ENCODE data around the gene S100A14. TPM values are rescaled to one million over a fixed set of nuclear protein-coding genes. Genes with fewer than 3 reads are reported as not detected.

Gene S100A14
- polyA plus RNA-seq, 2 donors = 2,532 to 3,167 TPM

- Histone ChIP-seq H3K4me1 (ENCODE audit: control insufficient read depth in 2 of 2, insufficient read depth in 2 of 2, low read length in 1 of 2) (peaks cover 4 to 11% of the 10 kb centered on the region in 2 donors), H3K4me3 (ENCODE audit: low read depth in 1 of 2, low read length in 2 of 2) (no peak overlapping the region), H3K27ac (ENCODE audit: low read depth in 2 of 2, low read length in 1 of 2) (peak overlapping the region; percentile 76 to 81), H3K9me3 (ENCODE audit: control insufficient read depth in 2 of 2, insufficient read depth in 1 of 2, low read depth in 1 of 2, low read length in 1 of 2) (no peaks in the 10 kb centered on the region), H3K27me3 (ENCODE audit: control insufficient read depth in 1 of 2, insufficient read depth in 2 of 2, low read length in 2 of 2) (no peaks in the 10 kb centered on the region), H3K36me3 (ENCODE audit: control insufficient read depth in 2 of 2, insufficient read depth in 2 of 2, low read length in 1 of 2) (no peaks in the 10 kb centered on the region)
- WGBS, 2 donors = 5 to 18% methylated on average over 3 of the region's 3 CpGs
Measured at GRCh38 chr1:153572569-153573015, 43.5 kb downstream of the S100A14 start.

- WGBS, 2 donors = 70 to 74% methylated on average over 7 of the region's 7 CpGs
- peak overlapping the region; percentile 76 to 81 for H3K27ac ChIP-seq (ENCODE audit: low read depth in 2 of 2, low read length in 1 of 2)
- peaks cover 5 to 16% of the 10 kb centered on the region in 2 donors for H3K4me1 ChIP-seq (ENCODE audit: control insufficient read depth in 2 of 2, insufficient read depth in 2 of 2, low read length in 1 of 2)
- H3K36me3 ChIP-seq (ENCODE audit: control insufficient read depth in 2 of 2, insufficient read depth in 2 of 2, low read length in 1 of 2) = no peaks in the 10 kb centered on the region
- H3K4me3 ChIP-seq (ENCODE audit: low read depth in 1 of 2, low read length in 2 of 2) = no peak overlapping the region
- H3K27me3 ChIP-seq (ENCODE audit: control insufficient read depth in 1 of 2, insufficient read depth in 2 of 2, low read length in 2 of 2) = no peaks in the 10 kb centered on the region
- H3K9me3 ChIP-seq (ENCODE audit: control insufficient read depth in 2 of 2, insufficient read depth in 1 of 2, low read depth in 1 of 2, low read length in 1 of 2) = no peaks in the 10 kb centered on the region
Measured at GRCh38 chr1:153571706-153572105, 44.4 kb downstream of the S100A14 start.

GRCh38 chr1:153570874-153571273, 45.3 kb downstream of the S100A14 start:
- Histone ChIP-seq H3K9me3 (ENCODE audit: control insufficient read depth in 2 of 2, insufficient read depth in 1 of 2, low read depth in 1 of 2, low read length in 1 of 2) (no peaks in the 10 kb centered on the region), H3K4me3 (ENCODE audit: low read depth in 1 of 2, low read length in 2 of 2) (no peak overlapping the region), H3K27ac (ENCODE audit: low read depth in 2 of 2, low read length in 1 of 2) (no peak overlapping the region), H3K4me1 (ENCODE audit: control insufficient read depth in 2 of 2, insufficient read depth in 2 of 2, low read length in 1 of 2) (peaks cover 5 to 17% of the 10 kb centered on the region in 2 donors), H3K27me3 (ENCODE audit: control insufficient read depth in 1 of 2, insufficient read depth in 2 of 2, low read length in 2 of 2) (no peaks in the 10 kb centered on the region), H3K36me3 (ENCODE audit: control insufficient read depth in 2 of 2, insufficient read depth in 2 of 2, low read length in 1 of 2) (no peaks in the 10 kb centered on the region)
- WGBS, 2 donors = 74 to 91% methylated on average over 5 of the region's 5 CpGs

GRCh38 chr1:153569465-153569864, 46.7 kb downstream of the S100A14 start:
- Histone ChIP-seq H3K27me3 (ENCODE audit: control insufficient read depth in 1 of 2, insufficient read depth in 2 of 2, low read length in 2 of 2) (no peaks in the 10 kb centered on the region), H3K36me3 (ENCODE audit: control insufficient read depth in 2 of 2, insufficient read depth in 2 of 2, low read length in 1 of 2) (no peaks in the 10 kb centered on the region), H3K27ac (ENCODE audit: low read depth in 2 of 2, low read length in 1 of 2) (peak overlapping the region in 1 of 2 donors; percentile 3), H3K4me1 (ENCODE audit: control insufficient read depth in 2 of 2, insufficient read depth in 2 of 2, low read length in 1 of 2) (peaks cover 5 to 23% of the 10 kb centered on the region in 2 donors), H3K4me3 (ENCODE audit: low read depth in 1 of 2, low read length in 2 of 2) (no peak overlapping the region), H3K9me3 (ENCODE audit: control insufficient read depth in 2 of 2, insufficient read depth in 1 of 2, low read depth in 1 of 2, low read length in 1 of 2) (no peaks in the 10 kb centered on the region)
- 81 to 85% methylated on average over 8 of the region's 8 CpGs for WGBS, 2 donors

- peaks cover 0 to 3% of the 10 kb centered on the region in 2 donors for H3K36me3 ChIP-seq (ENCODE audit: control insufficient read depth in 2 of 2, insufficient read depth in 2 of 2, low read length in 1 of 2)
- H3K4me1 ChIP-seq (ENCODE audit: control insufficient read depth in 2 of 2, insufficient read depth in 2 of 2, low read length in 1 of 2) = peaks cover 5 to 23% of the 10 kb centered on the region in 2 donors
- 7 to 11% methylated on average over 25 of the region's 25 CpGs for WGBS, 2 donors
- peak overlapping the region; percentile 98 to 100 for H3K27ac ChIP-seq (ENCODE audit: low read depth in 2 of 2, low read length in 1 of 2)
- H3K4me3 ChIP-seq (ENCODE audit: low read depth in 1 of 2, low read length in 2 of 2) = peak overlapping the region in 1 of 2 donors; percentile 24
- no peaks in the 10 kb centered on the region for H3K27me3 ChIP-seq (ENCODE audit: control insufficient read depth in 1 of 2, insufficient read depth in 2 of 2, low read length in 2 of 2)
- H3K9me3 ChIP-seq (ENCODE audit: control insufficient read depth in 2 of 2, insufficient read depth in 1 of 2, low read depth in 1 of 2, low read length in 1 of 2) = no peaks in the 10 kb centered on the region
Measured at GRCh38 chr1:153568367-153569099, 47.6 kb downstream of the S100A14 start.

- peak overlapping the region; percentile 98 to 100 for H3K27ac ChIP-seq (ENCODE audit: low read depth in 2 of 2, low read length in 1 of 2)
- no peaks in the 10 kb centered on the region for H3K9me3 ChIP-seq (ENCODE audit: control insufficient read depth in 2 of 2, insufficient read depth in 1 of 2, low read depth in 1 of 2, low read length in 1 of 2)
- H3K36me3 ChIP-seq (ENCODE audit: control insufficient read depth in 2 of 2, insufficient read depth in 2 of 2, low read length in 1 of 2) = peaks cover 0 to 5% of the 10 kb centered on the region in 2 donors
- no peaks in the 10 kb centered on the region for H3K27me3 ChIP-seq (ENCODE audit: control insufficient read depth in 1 of 2, insufficient read depth in 2 of 2, low read length in 2 of 2)
- H3K4me3 ChIP-seq (ENCODE audit: low read depth in 1 of 2, low read length in 2 of 2) = peak overlapping the region in 1 of 2 donors; percentile 21
- WGBS, 2 donors = 50 to 64% methylated on average over 22 of the region's 22 CpGs
- H3K4me1 ChIP-seq (ENCODE audit: control insufficient read depth in 2 of 2, insufficient read depth in 2 of 2, low read length in 1 of 2) = peaks cover 5 to 23% of the 10 kb centered on the region in 2 donors
Measured at GRCh38 chr1:153567621-153568366, 48.3 kb downstream of the S100A14 start.

GRCh38 chr1:153566414-153567371, 49.4 kb downstream of the S100A14 start:
- peaks cover 3 to 18% of the 10 kb centered on the region in 2 donors for H3K4me1 ChIP-seq (ENCODE audit: control insufficient read depth in 2 of 2, insufficient read depth in 2 of 2, low read length in 1 of 2)
- peaks cover 0 to 6% of the 10 kb centered on the region in 2 donors for H3K36me3 ChIP-seq (ENCODE audit: control insufficient read depth in 2 of 2, insufficient read depth in 2 of 2, low read length in 1 of 2)
- 25 to 36% methylated on average over 16 of the region's 16 CpGs for WGBS, 2 donors
- peak overlapping the region in 1 of 2 donors; percentile 36 for H3K4me3 ChIP-seq (ENCODE audit: low read depth in 1 of 2, low read length in 2 of 2)
- no peaks in the 10 kb centered on the region for H3K27me3 ChIP-seq (ENCODE audit: control insufficient read depth in 1 of 2, insufficient read depth in 2 of 2, low read length in 2 of 2)
- peak overlapping the region; percentile 98 to 100 for H3K27ac ChIP-seq (ENCODE audit: low read depth in 2 of 2, low read length in 1 of 2)
- no peaks in the 10 kb centered on the region for H3K9me3 ChIP-seq (ENCODE audit: control insufficient read depth in 2 of 2, insufficient read depth in 1 of 2, low read depth in 1 of 2, low read length in 1 of 2)

GRCh38 chr1:153565529-153566374, 50.4 kb downstream of the S100A14 start, which contains the start of gene S100A2:
TSS of gene S100A2 (minus strand) at chr1:153565844. CDS start at chr1:153563877, 1,967 bp downstream.
- Histone ChIP-seq H3K36me3 (ENCODE audit: control insufficient read depth in 2 of 2, insufficient read depth in 2 of 2, low read length in 1 of 2) (peaks cover 0 to 10% of the 10 kb centered on the region in 2 donors), H3K4me1 (ENCODE audit: control insufficient read depth in 2 of 2, insufficient read depth in 2 of 2, low read length in 1 of 2) (peaks cover 3 to 16% of the 10 kb centered on the region in 2 donors), H3K4me3 (ENCODE audit: low read depth in 1 of 2, low read length in 2 of 2) (peak within 1 kb of the TSS; percentile 61 to 72), H3K9me3 (ENCODE audit: control insufficient read depth in 2 of 2, insufficient read depth in 1 of 2, low read depth in 1 of 2, low read length in 1 of 2) (no peaks in the 10 kb centered on the region), H3K27ac (ENCODE audit: low read depth in 2 of 2, low read length in 1 of 2) (peak within 1 kb of the TSS; percentile 98 to 100), H3K27me3 (ENCODE audit: control insufficient read depth in 1 of 2, insufficient read depth in 2 of 2, low read length in 2 of 2) (no peaks in the 10 kb centered on the region)
- 14 to 31% methylated on average over 7 to 8 of the region's 8 CpGs for WGBS, 2 donors

Measured in esophagus (tissue), 2 donors.